Transverse colon (tissue), 4 donors: Measurements from ENCODE around the gene NPIPB6.

ENCODE experiments used
- EP300 ChIP-seq: sonication (generic); formaldehyde crosslinking; IDR thresholded peaks from one replicate; pipeline ENCODE4 v1.6.1; 2017; ENCODE audit warnings: antibody characterized with exemption, low read depth
- POLR2A ChIP-seq: fragments of 450-650 bp; IDR thresholded peaks from one replicate; pipeline ENCODE4 v1.6.1; 2016; ENCODE audit warnings: antibody characterized with exemption, mild to moderate bottlenecking, moderate library complexity
- POLR2AphosphoS5 ChIP-seq, 3 donors: sonication (generic); formaldehyde crosslinking; IDR thresholded peaks; one replicate each; pipeline ENCODE4 v1.6.1; 2016; ENCODE audit warnings: antibody characterized with exemption in 3 of 3
- TF ChIP-seq, protein P1 (sequence below), 5 experiments: fragments of 200-600 bp in 3 of 5; fragments of 450-650 bp in 2 of 5; sonication (generic) in 3 of 5; IDR thresholded peaks; 1 replicate in 2 of 5; 2 replicates in 3 of 5; pipeline ENCODE4 v1.5.1; 2016 to 2017; ENCODE audit warnings: antibody characterized with exemption in 5 of 5, inconsistent platforms in 3 of 5, mild to moderate bottlenecking in 2 of 5, moderate library complexity in 1 of 5

DNA sequence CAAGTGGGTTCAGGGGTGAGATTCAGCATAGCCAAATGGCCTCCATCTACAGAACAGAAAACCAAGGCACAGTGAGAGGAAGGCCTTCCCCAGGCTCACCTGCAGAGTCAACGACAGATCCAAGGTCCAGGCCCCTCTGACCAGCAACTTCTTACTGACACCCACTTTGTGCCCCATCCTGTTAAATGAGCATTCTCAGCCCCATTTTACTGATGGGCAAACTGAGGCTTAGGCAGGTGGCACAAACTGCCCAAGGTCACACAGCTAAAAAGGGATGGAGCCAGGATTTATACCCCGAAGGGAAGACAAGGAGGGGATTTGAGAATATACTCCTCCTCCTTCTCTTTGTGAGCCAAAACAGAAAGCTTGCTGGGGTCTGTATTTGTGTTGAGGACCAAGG is 61.7 kb downstream of the NPIPB6 start:
- TF ChIP-seq, protein P1, sequence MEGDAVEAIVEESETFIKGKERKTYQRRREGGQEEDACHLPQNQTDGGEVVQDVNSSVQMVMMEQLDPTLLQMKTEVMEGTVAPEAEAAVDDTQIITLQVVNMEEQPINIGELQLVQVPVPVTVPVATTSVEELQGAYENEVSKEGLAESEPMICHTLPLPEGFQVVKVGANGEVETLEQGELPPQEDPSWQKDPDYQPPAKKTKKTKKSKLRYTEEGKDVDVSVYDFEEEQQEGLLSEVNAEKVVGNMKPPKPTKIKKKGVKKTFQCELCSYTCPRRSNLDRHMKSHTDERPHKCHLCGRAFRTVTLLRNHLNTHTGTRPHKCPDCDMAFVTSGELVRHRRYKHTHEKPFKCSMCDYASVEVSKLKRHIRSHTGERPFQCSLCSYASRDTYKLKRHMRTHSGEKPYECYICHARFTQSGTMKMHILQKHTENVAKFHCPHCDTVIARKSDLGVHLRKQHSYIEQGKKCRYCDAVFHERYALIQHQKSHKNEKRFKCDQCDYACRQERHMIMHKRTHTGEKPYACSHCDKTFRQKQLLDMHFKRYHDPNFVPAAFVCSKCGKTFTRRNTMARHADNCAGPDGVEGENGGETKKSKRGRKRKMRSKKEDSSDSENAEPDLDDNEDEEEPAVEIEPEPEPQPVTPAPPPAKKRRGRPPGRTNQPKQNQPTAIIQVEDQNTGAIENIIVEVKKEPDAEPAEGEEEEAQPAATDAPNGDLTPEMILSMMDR (IDR thresholded peaks at IDR 0.05): no peak
- TF ChIP-seq POLR2AphosphoS5 (IDR thresholded peaks at IDR 0.05): no peak
- TF ChIP-seq EP300: no peak
- no peak for TF ChIP-seq POLR2A
